Measurements from ENCODE around the gene GNPNAT1. TPM values are rescaled to one million over a fixed set of nuclear protein-coding genes. Genes with fewer than 3 reads are reported as not detected.

Gene GNPNAT1
- total and polyA plus RNA-seq, 9 donors, result 9.9 to 29.8 (median 16.5) TPM

DNA sequence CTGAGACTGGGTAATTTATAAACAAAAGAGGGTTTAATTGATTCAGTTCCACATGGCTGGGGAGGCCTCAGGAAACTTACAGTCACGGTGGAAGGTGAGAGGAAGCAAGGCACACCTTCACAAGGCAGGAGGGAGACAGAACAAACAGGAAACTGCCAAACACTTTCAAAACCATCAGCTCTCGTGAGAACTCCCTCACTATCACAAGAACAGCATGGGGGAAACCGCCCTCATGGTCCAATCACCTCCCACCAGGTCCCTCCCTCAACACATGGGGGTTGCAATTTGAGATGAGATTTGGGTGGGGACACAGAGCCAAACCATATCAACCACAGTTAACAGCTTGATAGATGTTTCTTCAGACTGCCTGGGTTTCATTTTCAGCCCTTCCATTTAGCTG lies 6.2 kb upstream of the GNPNAT1 start:
- no peak overlapping the region for H3K4me3 ChIP-seq
- no peaks in the 10 kb centered on the region for H3K27me3 ChIP-seq
- 76 to 80% (median 77%) methylated on average over 3 of the region's 3 CpGs for WGBS, 3 donors
- no peak for DNase-seq
- H3K4me1 ChIP-seq (ENCODE audit: insufficient read depth), result no peaks in the 10 kb centered on the region
- intact Hi-C loops (cut with DNase I), result no loop called here
- H3K36me3 ChIP-seq, result no peaks in the 10 kb centered on the region
- no peaks in the 10 kb centered on the region for H3K9me3 ChIP-seq
- no peak overlapping the region for H3K27ac ChIP-seq
- TF ChIP-seq POLR2A (IDR thresholded peaks at IDR 0.05) (no peak), EP300 (IDR thresholded peaks at IDR 0.05) (no peak)
- TF ChIP-seq, protein P1, sequence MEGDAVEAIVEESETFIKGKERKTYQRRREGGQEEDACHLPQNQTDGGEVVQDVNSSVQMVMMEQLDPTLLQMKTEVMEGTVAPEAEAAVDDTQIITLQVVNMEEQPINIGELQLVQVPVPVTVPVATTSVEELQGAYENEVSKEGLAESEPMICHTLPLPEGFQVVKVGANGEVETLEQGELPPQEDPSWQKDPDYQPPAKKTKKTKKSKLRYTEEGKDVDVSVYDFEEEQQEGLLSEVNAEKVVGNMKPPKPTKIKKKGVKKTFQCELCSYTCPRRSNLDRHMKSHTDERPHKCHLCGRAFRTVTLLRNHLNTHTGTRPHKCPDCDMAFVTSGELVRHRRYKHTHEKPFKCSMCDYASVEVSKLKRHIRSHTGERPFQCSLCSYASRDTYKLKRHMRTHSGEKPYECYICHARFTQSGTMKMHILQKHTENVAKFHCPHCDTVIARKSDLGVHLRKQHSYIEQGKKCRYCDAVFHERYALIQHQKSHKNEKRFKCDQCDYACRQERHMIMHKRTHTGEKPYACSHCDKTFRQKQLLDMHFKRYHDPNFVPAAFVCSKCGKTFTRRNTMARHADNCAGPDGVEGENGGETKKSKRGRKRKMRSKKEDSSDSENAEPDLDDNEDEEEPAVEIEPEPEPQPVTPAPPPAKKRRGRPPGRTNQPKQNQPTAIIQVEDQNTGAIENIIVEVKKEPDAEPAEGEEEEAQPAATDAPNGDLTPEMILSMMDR (IDR thresholded peaks at IDR 0.05), result no peak

DNA sequence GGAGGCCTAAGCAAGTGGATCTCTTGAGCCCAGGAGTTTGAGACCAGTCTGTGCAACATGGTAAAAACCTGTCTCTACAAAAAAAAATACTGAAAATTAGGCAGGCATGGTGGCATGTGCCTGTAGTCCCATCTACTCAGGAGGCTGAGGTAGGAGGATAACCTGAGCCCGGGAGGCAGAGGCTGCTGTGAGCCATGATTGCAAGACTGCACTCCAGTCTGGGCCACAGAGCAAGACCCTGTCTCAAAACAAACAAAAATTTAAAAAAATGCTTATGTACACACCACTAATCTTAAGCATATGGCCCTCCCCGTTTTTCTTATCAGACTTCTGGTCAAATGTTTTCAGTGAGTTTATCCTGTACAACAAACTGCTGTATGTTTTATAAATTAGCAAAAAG lies 1.7 kb upstream of the GNPNAT1 start:
- WGBS, 3 donors, result 44 to 49% (median 47%) methylated on average over 2 of the region's 2 CpGs
- intact Hi-C loops (cut with DNase I), result no loop called here
- no peak overlapping the region for H3K27ac ChIP-seq

DNA sequence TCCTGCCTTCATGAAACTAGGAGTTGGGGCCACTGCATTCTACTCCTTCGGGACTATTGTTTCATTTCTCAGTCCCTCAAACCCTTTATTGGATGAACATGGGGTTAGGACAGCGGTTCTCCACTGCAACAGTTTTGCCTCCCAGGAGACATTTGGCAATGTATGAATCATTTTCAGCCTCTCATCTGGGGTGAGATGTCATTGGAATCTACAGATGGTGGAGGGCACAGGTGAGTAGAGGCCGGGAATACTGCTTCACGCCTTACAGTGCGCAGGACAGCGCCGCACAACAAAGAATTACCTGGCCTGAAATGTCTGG lies 649 bp upstream of the GNPNAT1 start:
- DNase-seq, result no peak
- Histone ChIP-seq H3K36me3 (no peaks in the 10 kb centered on the region), H3K27me3 (no peaks in the 10 kb centered on the region), H3K9me3 (no peaks in the 10 kb centered on the region), H3K4me3 (peak overlapping the region; percentile 77), H3K4me1 (ENCODE audit: insufficient read depth) (peaks cover 1% of the 10 kb centered on the region), H3K27ac (peak overlapping the region; percentile 30 to 88)
- WGBS, 3 donors, result 65 to 70% (median 67%) methylated on average over 7 of the region's 7 CpGs
- TF ChIP-seq POLR2A (IDR thresholded peaks at IDR 0.05), result no peak
- TF ChIP-seq, protein P1 (IDR thresholded peaks at IDR 0.05), result no peak
- TF ChIP-seq EP300 (IDR thresholded peaks at IDR 0.05), result no peak
- intact Hi-C loops (cut with DNase I), result no loop called here

More for the DNA sequence above, 1.7 kb upstream of the GNPNAT1 start:
- Histone ChIP-seq H3K27me3 (no peaks in the 10 kb centered on the region), H3K4me3 (no peak overlapping the region), H3K36me3 (no peaks in the 10 kb centered on the region), H3K9me3 (no peaks in the 10 kb centered on the region), H3K4me1 (ENCODE audit: insufficient read depth) (peaks cover 1% of the 10 kb centered on the region)
- DNase-seq, result no peak
- TF ChIP-seq POLR2A (IDR thresholded peaks at IDR 0.05) (no peak), EP300 (IDR thresholded peaks at IDR 0.05) (no peak)
- TF ChIP-seq, protein P1 (IDR thresholded peaks at IDR 0.05), result no peak

DNA sequence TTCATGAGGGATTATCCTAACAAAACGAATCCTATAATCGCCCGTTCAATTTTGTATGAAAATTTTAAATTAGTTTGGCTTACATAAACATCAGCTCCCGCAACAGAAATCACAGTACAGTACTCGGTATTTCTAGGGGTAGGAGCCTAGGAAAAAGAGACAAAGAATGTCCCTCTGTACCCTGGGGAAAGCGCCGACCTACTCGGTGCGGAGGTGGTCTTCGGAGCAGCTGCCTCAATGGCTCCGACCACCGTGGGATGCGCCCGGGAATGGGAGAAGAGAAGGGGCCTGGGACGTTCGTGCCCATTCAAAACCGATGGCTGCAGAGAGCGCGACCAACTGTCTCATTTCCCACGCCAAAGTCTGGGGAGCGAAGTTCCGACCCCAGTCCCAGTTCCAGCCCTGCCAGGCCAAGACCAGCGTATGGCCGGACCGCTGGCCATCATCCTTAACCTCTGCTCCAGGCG lies 618 bp downstream of the GNPNAT1 start:
- no peaks in the 10 kb centered on the region for H3K36me3 ChIP-seq
- H3K27ac ChIP-seq, result peak overlapping the region; percentile 43 to 88
- peaks cover 1% of the 10 kb centered on the region for H3K4me1 ChIP-seq (ENCODE audit: insufficient read depth)
- WGBS, 3 donors, result 2% methylated on average over 24 to 26 of the region's 26 CpGs
- H3K27me3 ChIP-seq, result no peaks in the 10 kb centered on the region
- DNase-seq, result no peak
- TF ChIP-seq EP300 (IDR thresholded peaks at IDR 0.05), result no peak
- no peak for TF ChIP-seq POLR2A (IDR thresholded peaks at IDR 0.05)
- TF ChIP-seq, protein P1 (IDR thresholded peaks at IDR 0.05), result no peak
- no peaks in the 10 kb centered on the region for H3K9me3 ChIP-seq
- intact Hi-C loops (cut with DNase I), result no loop called here
- peak overlapping the region; percentile 77 for H3K4me3 ChIP-seq

All from ovary (tissue), 9 donors.